SHP77 (cell line): ENCODE results near the gene MREG.
"Not testable (repeated sequence)": the region's sequence is repeated elsewhere in the genome, so short reads cannot be mapped to it uniquely, and the experiment has no call there.

Experiments
- DNase-seq, 2 experiments: peaks; one replicate each; lab custom pipeline; 2025; lab: John Stamatoyannopoulos, UW

Gene MREG

GRCh38 chr2:215988556-215989207 is 24.7 kb downstream of the MREG start:
- not testable (repeated sequence) for DNase-seq

GRCh38 chr2:215985257-215985656 is 28.1 kb downstream of the MREG start:
- DNase-seq = no peak

GRCh38 chr2:215984661-215985060 is 28.7 kb downstream of the MREG start:
- no peak for DNase-seq

GRCh38 chr2:215983581-215984351 is 29.6 kb downstream of the MREG start:
- no peak for DNase-seq

GRCh38 chr2:215982465-215982875 is 30.9 kb downstream of the MREG start:
- peak; percentile 88 to 90 for DNase-seq

- no peak for DNase-seq
These were observed 32.2 kb downstream of the MREG start for GRCh38 chr2:215981115-215981514.

GRCh38 chr2:215979620-215980019 is 33.7 kb downstream of the MREG start:
- no peak for DNase-seq

GRCh38 chr2:215974700-215975429 is 38.5 kb downstream of the MREG start:
- DNase-seq = no peak

- DNase-seq = no peak
These were observed 39.2 kb downstream of the MREG start for GRCh38 chr2:215973954-215974699.

- DNase-seq = no peak
These were observed 40.1 kb downstream of the MREG start for GRCh38 chr2:215973145-215973792.

- DNase-seq = no peak
These were observed 41.7 kb downstream of the MREG start for GRCh38 chr2:215971671-215972070.

- not testable (repeated sequence) for DNase-seq
These were observed 42.5 kb downstream of the MREG start for GRCh38 chr2:215970894-215971293.

GRCh38 chr2:215970425-215970824 is 42.9 kb downstream of the MREG start:
- DNase-seq = no peak

GRCh38 chr2:215969131-215969841 is 44.1 kb downstream of the MREG start:
- DNase-seq = no peak

GRCh38 chr2:215968499-215968898 is 44.9 kb downstream of the MREG start:
- no peak for DNase-seq

- DNase-seq = no peak
These were observed 45.6 kb downstream of the MREG start for GRCh38 chr2:215967590-215968378.

- no peak for DNase-seq
These were observed 46.4 kb downstream of the MREG start for GRCh38 chr2:215966951-215967350.

GRCh38 chr2:215966274-215966673 is 47.1 kb downstream of the MREG start:
- no peak for DNase-seq

- no peak for DNase-seq
These were observed 47.7 kb downstream of the MREG start for GRCh38 chr2:215965532-215966165.

GRCh38 chr2:215961981-215962380 is 51.4 kb downstream of the MREG start:
- no peak for DNase-seq
